Activated CD8-positive, alpha-beta memory T cell treated with anti-CD3 and anti-CD28 coated beads, Interleukin-2, amount 10 ng/mL, durations not matched to agents 7 days and 5 days (primary cell): ENCODE data around the gene ACSM3. TPM values are rescaled to one million over a fixed set of nuclear protein-coding genes. Genes with fewer than 3 reads are reported as not detected.
"Not testable (repeated sequence)": the region's sequence is repeated elsewhere in the genome, so short reads cannot be mapped to it uniquely, and the experiment has no call there.

Experiments used
- ATAC-seq: fragments of 150-1000 bp; cut with Tn5 transposase; one replicate; pipeline ENCODE4 v1.10.0; 2021; ENCODE audit warnings: moderate library complexity
- CTCF ChIA-PET: fragments of 350-600 bp; sonication (Branson Sonifier 250); formaldehyde crosslinking; loops from one replicate; lab custom pipeline; 2021; ENCODE audit warnings: antibody characterized with exemption; lab: Charles Lee
- DNase-seq: peaks from one replicate; pipeline ENCODE4 v3.0.0-alpha.2; 2020
- H3K27ac Mint-ChIP-seq: one replicate; pipeline ENCODE4 v1.8.0; 2021; ENCODE audit warnings: mild to moderate bottlenecking, mixed read lengths
- H3K27me3 Mint-ChIP-seq: one replicate; pipeline ENCODE4 v1.8.0; 2021; ENCODE audit warnings: mixed read lengths
- H3K36me3 Mint-ChIP-seq: one replicate; pipeline ENCODE4 v1.8.0; 2021; ENCODE audit warnings: mild to moderate bottlenecking, mixed read lengths
- H3K4me1 Mint-ChIP-seq: one replicate; pipeline ENCODE4 v1.8.0; 2021; ENCODE audit warnings: mixed read lengths
- H3K4me3 Mint-ChIP-seq: one replicate; pipeline ENCODE4 v1.8.0; 2021; ENCODE audit warnings: mild to moderate bottlenecking, moderate library complexity, mixed read lengths
- H3K9me3 Mint-ChIP-seq: one replicate; pipeline ENCODE4 v1.8.0; 2022; ENCODE audit warnings: low read depth, mixed read lengths
- total RNA-seq, 2 experiments: library from RNA; stranded (reverse); gene quantifications; one replicate each; pipeline ENCODE4 v1.2.3, GENCODE V29; 2021

ACSM3 gene
- total RNA-seq, 2 experiments from 2014 or later = 9.4 to 10.1 TPM

GRCh38 chr16:20741554-20742285 is 22.1 kb upstream of the ACSM3 start, which contains the start of gene THUMPD1:
Gene THUMPD1 (minus strand): TSS chr16:20741818. CDS start chr16:20741739, 79 bp downstream.
- CTCF ChIA-PET = interaction anchor here (0.6 to 2.0 kb wide), 7 partner anchors 11 to 1187 kb away, joined by 3 to 7 read pairs (median 4); partner anchors contain the start of genes ACSM3, ERI2, LDAF1 and REXO5
- Mint-ChIP-seq H3K4me1 (peaks cover 22% of the 10 kb centered on the region), H3K4me3 (peak within 1 kb of the TSS; percentile 93), H3K9me3 (no peaks in the 10 kb centered on the region), H3K36me3 (peaks cover 12% of the 10 kb centered on the region), H3K27me3 (no peaks in the 10 kb centered on the region), H3K27ac (peak within 1 kb of the TSS; percentile 97)
- peak; percentile 99 for DNase-seq
- peak; percentile 96 for ATAC-seq

GRCh38 chr16:20743591-20743990 is 20.2 kb upstream of the ACSM3 start:
- H3K27ac Mint-ChIP-seq = no peak overlapping the region
- H3K27me3 Mint-ChIP-seq = no peaks in the 10 kb centered on the region
- peaks cover 8% of the 10 kb centered on the region for H3K36me3 Mint-ChIP-seq
- ATAC-seq (no peak), DNase-seq (no peak)
- peaks cover 9% of the 10 kb centered on the region for H3K9me3 Mint-ChIP-seq
- peaks cover 18% of the 10 kb centered on the region for H3K4me1 Mint-ChIP-seq
- H3K4me3 Mint-ChIP-seq = no peak overlapping the region
- CTCF ChIA-PET = no interaction called here

GRCh38 chr16:20744922-20745440 is 18.8 kb upstream of the ACSM3 start:
- Mint-ChIP-seq H3K36me3 (peaks cover 5% of the 10 kb centered on the region), H3K4me1 (peaks cover 10% of the 10 kb centered on the region), H3K9me3 (peaks cover 9% of the 10 kb centered on the region), H3K27ac (no peak overlapping the region), H3K27me3 (no peaks in the 10 kb centered on the region), H3K4me3 (no peak overlapping the region)
- ATAC-seq (no peak), DNase-seq (no peak)
- CTCF ChIA-PET = no interaction called here

- Mint-ChIP-seq H3K27ac (no peak overlapping the region), H3K36me3 (peaks cover 5% of the 10 kb centered on the region), H3K9me3 (peaks cover 9% of the 10 kb centered on the region), H3K27me3 (peaks cover 3% of the 10 kb centered on the region), H3K4me3 (no peak overlapping the region), H3K4me1 (peaks cover 4% of the 10 kb centered on the region)
- DNase-seq (no peak), ATAC-seq (no peak)
- CTCF ChIA-PET = no interaction called here
Observed at GRCh38 chr16:20746461-20746860, 17.4 kb upstream of the ACSM3 start.

- DNase-seq = no peak
- peaks cover 10% of the 10 kb centered on the region for H3K27me3 Mint-ChIP-seq
Observed at GRCh38 chr16:20747030-20747816, 16.6 kb upstream of the ACSM3 start.

GRCh38 chr16:20749474-20749873 is 14.3 kb upstream of the ACSM3 start:
- Mint-ChIP-seq H3K27me3 (peaks cover 25% of the 10 kb centered on the region), H3K36me3 (peaks cover 5% of the 10 kb centered on the region), H3K27ac (no peak overlapping the region), H3K4me3 (no peak overlapping the region), H3K4me1 (no peaks in the 10 kb centered on the region), H3K9me3 (peaks cover 9% of the 10 kb centered on the region)
- CTCF ChIA-PET = no interaction called here
- no peak for ATAC-seq
- no peak for DNase-seq

More at GRCh38 chr16:20747030-20747816, 16.6 kb upstream of the ACSM3 start:
- Mint-ChIP-seq H3K36me3 (peaks cover 5% of the 10 kb centered on the region), H3K27ac (no peak overlapping the region), H3K9me3 (peaks cover 9% of the 10 kb centered on the region), H3K4me3 (no peak overlapping the region), H3K4me1 (no peaks in the 10 kb centered on the region)
- CTCF ChIA-PET = no interaction called here
- ATAC-seq = no peak

- H3K27me3 Mint-ChIP-seq = peaks cover 31% of the 10 kb centered on the region
- DNase-seq (no peak), ATAC-seq (no peak)
- no peaks in the 10 kb centered on the region for H3K4me1 Mint-ChIP-seq
- H3K9me3 Mint-ChIP-seq = peaks cover 9% of the 10 kb centered on the region
- peaks cover 5% of the 10 kb centered on the region for H3K36me3 Mint-ChIP-seq
- CTCF ChIA-PET = no interaction called here
- no peak overlapping the region for H3K4me3 Mint-ChIP-seq
- H3K27ac Mint-ChIP-seq = no peak overlapping the region
Observed at GRCh38 chr16:20750558-20750957, 13.3 kb upstream of the ACSM3 start.

GRCh38 chr16:20753727-20754126 is 10.1 kb upstream of the ACSM3 start:
- Mint-ChIP-seq H3K27me3 (peaks cover 31% of the 10 kb centered on the region), H3K27ac (no peak overlapping the region), H3K4me3 (no peak overlapping the region), H3K36me3 (no peaks in the 10 kb centered on the region), H3K9me3 (no peaks in the 10 kb centered on the region), H3K4me1 (no peaks in the 10 kb centered on the region)
- CTCF ChIA-PET = no interaction called here
- ATAC-seq = no peak
- DNase-seq = no peak

GRCh38 chr16:20755238-20755637 is 8.6 kb upstream of the ACSM3 start:
- CTCF ChIA-PET = no interaction called here
- Mint-ChIP-seq H3K4me1 (no peaks in the 10 kb centered on the region), H3K4me3 (no peak overlapping the region), H3K27me3 (peaks cover 31% of the 10 kb centered on the region), H3K36me3 (peaks cover 2% of the 10 kb centered on the region), H3K9me3 (no peaks in the 10 kb centered on the region), H3K27ac (no peak overlapping the region)
- DNase-seq (no peak), ATAC-seq (no peak)

- H3K9me3 Mint-ChIP-seq, CTCF ChIA-PET, DNase-seq: not testable (repeated sequence)
Observed at GRCh38 chr16:20755799-20756198, 8.0 kb upstream of the ACSM3 start.

GRCh38 chr16:20760346-20760745 is 3.5 kb upstream of the ACSM3 start:
- Mint-ChIP-seq H3K27ac (no peak overlapping the region), H3K9me3 (peaks cover 5% of the 10 kb centered on the region), H3K27me3 (no peaks in the 10 kb centered on the region), H3K4me3 (no peak overlapping the region), H3K4me1 (peaks cover 23% of the 10 kb centered on the region), H3K36me3 (peaks cover 10% of the 10 kb centered on the region)
- no peak for ATAC-seq
- CTCF ChIA-PET = no interaction called here
- DNase-seq = no peak

More at GRCh38 chr16:20755799-20756198, 8.0 kb upstream of the ACSM3 start:
- not testable (repeated sequence) for ATAC-seq, H3K4me1 Mint-ChIP-seq, H3K36me3 Mint-ChIP-seq, H3K27ac Mint-ChIP-seq, H3K4me3 Mint-ChIP-seq
- H3K27me3 Mint-ChIP-seq = peaks cover 30% of the 10 kb centered on the region

GRCh38 chr16:20761175-20761574 is 2.6 kb upstream of the ACSM3 start:
- Mint-ChIP-seq H3K4me3 (no peak overlapping the region), H3K9me3 (peaks cover 5% of the 10 kb centered on the region), H3K4me1 (peaks cover 23% of the 10 kb centered on the region), H3K27ac (no peak overlapping the region), H3K27me3 (no peaks in the 10 kb centered on the region), H3K36me3 (peaks cover 10% of the 10 kb centered on the region)
- no peak for ATAC-seq
- CTCF ChIA-PET = no interaction called here
- DNase-seq = no peak

- Mint-ChIP-seq H3K27me3 (no peaks in the 10 kb centered on the region), H3K4me3 (peak overlapping the region; percentile 85), H3K27ac (peak overlapping the region; percentile 92), H3K9me3 (peaks cover 5% of the 10 kb centered on the region), H3K4me1 (peaks cover 23% of the 10 kb centered on the region), H3K36me3 (peaks cover 10% of the 10 kb centered on the region)
- no peak for ATAC-seq
- DNase-seq = no peak
- CTCF ChIA-PET = interaction anchor here (0.7 to 1.3 kb wide), 2 partner anchors 22 to 103 kb away, joined by 3 to 4 read pairs; no protein-coding TSS in a partner anchor
Observed at GRCh38 chr16:20762404-20763123, 1.2 kb upstream of the ACSM3 start.
